PC-3 (cell line): ENCODE data around the gene SDHC. TPM values are rescaled to one million over a fixed set of nuclear protein-coding genes. Genes with fewer than 3 reads are reported as not detected.
"Not testable (repeated sequence)": the region's sequence is repeated elsewhere in the genome, so short reads cannot be mapped to it uniquely, and the experiment has no call there.

Source experiments
- ATAC-seq: fragments of 200-7000 bp; cut with Tn5 transposase; 2 replicates; pipeline ENCODE4 v1.9.1; 2020; ENCODE audit warnings: mild to moderate bottlenecking, moderate library complexity
- BruUV-seq: library from RNA; stranded (reverse); fragments of 400-500 nt; replicated peaks from 2 replicates; lab custom pipeline; 2021; lab: Mats Ljungman, UMichigan
- CTCF ChIA-PET: fragments of 300-600 bp; sonication (Branson Sonifier 250); formaldehyde crosslinking; loops from one replicate; lab custom pipeline; 2022; ENCODE audit warnings: antibody characterized with exemption; lab: Charles Lee
- POLR2A ChIA-PET: fragments of 300-600 bp; sonication (Branson Sonifier 250); formaldehyde crosslinking; loops from one replicate; lab custom pipeline; 2022; ENCODE audit warnings: antibody characterized with exemption; ENCODE audit not compliant: unreplicated experiment; lab: Charles Lee
- DNase-seq: peaks from one replicate; pipeline ENCODE4 v3.0.0-alpha.2; 2015
- H2AFZ ChIP-seq: fragments of 300-600 bp; sonication (generic); 2 replicates; pipeline ENCODE4 v1.6.0; 2016; ENCODE audit warnings: antibody characterized with exemption, low read length
- H3F3A ChIP-seq: fragments of 300-600 bp; sonication (generic); one replicate; pipeline ENCODE4 v1.6.0; 2017; ENCODE audit warnings: antibody characterized with exemption, low read length, control low read depth, mild to moderate bottlenecking; ENCODE audit not compliant: unreplicated experiment
- H3K27ac ChIP-seq: fragments of 300-600 bp; sonication (generic); 2 replicates; pipeline ENCODE4 v1.5.1; 2016; ENCODE audit warnings: mild to moderate bottlenecking, low read length
- H3K27me3 ChIP-seq: fragments of 300-600 bp; sonication (generic); 2 replicates; pipeline ENCODE4 v1.6.1; 2016; ENCODE audit warnings: low read length, mixed read lengths
- H3K36me3 ChIP-seq: fragments of 300-600 bp; sonication (generic); 2 replicates; pipeline ENCODE4 v1.6.1; 2016; ENCODE audit warnings: low read depth, mixed run types, low read length, mixed read lengths
- H3K4me1 ChIP-seq: fragments of 300-600 bp; sonication (generic); 2 replicates; pipeline ENCODE4 v1.5.1; 2016; ENCODE audit warnings: low read length; ENCODE audit not compliant: insufficient read depth
- H3K4me2 ChIP-seq: fragments of 300-600 bp; sonication (generic); 2 replicates; pipeline ENCODE4 v1.6.0; 2016; ENCODE audit warnings: low read length
- H3K4me3 ChIP-seq: fragments of 300-600 bp; sonication (generic); 2 replicates; pipeline ENCODE4 v1.5.1; 2016; ENCODE audit warnings: mild to moderate bottlenecking, low read length, mixed read lengths
- H3K79me2 ChIP-seq: fragments of 300-600 bp; sonication (generic); 2 replicates; pipeline ENCODE4 v1.6.1; 2017; ENCODE audit warnings: low read length, mixed read lengths
- H3K9ac ChIP-seq: fragments of 300-600 bp; sonication (generic); 2 replicates; pipeline ENCODE4 v1.6.0; 2016; ENCODE audit warnings: mild to moderate bottlenecking, low read length
- H3K9me2 ChIP-seq: fragments of 300-600 bp; sonication (generic); replicated peaks from 2 replicates; pipeline ENCODE4 v1.6.1; 2016; ENCODE audit warnings: mixed run types, low read length, mixed read lengths
- H3K9me3 ChIP-seq: fragments of 300-600 bp; sonication (generic); 2 replicates; pipeline ENCODE4 v1.6.1; 2016; ENCODE audit warnings: low read length, mixed read lengths
- H4K20me1 ChIP-seq: fragments of 300-600 bp; sonication (generic); 2 replicates; pipeline ENCODE4 v1.6.1; 2016; ENCODE audit warnings: low read length, mixed read lengths
- EZH2 ChIP-seq: fragments of 300-600 bp; sonication (generic); IDR thresholded peaks from one replicate; pipeline ENCODE4 v1.6.1; 2017; ENCODE audit warnings: antibody characterized with exemption, mild to moderate bottlenecking, low read length; ENCODE audit not compliant: unreplicated experiment
- EZH2phosphoT487 ChIP-seq: fragments of 300-600 bp; sonication (generic); IDR thresholded peaks from 2 replicates; pipeline ENCODE4 v1.6.1; 2018; ENCODE audit warnings: mild to moderate bottlenecking, antibody characterized with exemption, low read length, borderline replicate concordance
- intact Hi-C: fragments of 100-400 bp; cut with micrococcal nuclease; formaldehyde crosslinking; loops from 2 replicates; pipeline ENCODE4 v1.9.0; 2023
- total RNA-seq: library from RNA; depleted of rRNA; stranded (reverse); fragments of >200 nt; gene quantifications from 2 replicates; pipeline ENCODE4 v1.2.3, GENCODE V29; 2014
- TF ChIP-seq, protein P1 (sequence below): fragments of 300-600 bp; sonication (generic); conservative IDR thresholded peaks from 2 replicates; pipeline ENCODE4 v1.5.1; 2017; ENCODE audit warnings: antibody characterized with exemption, low read depth, mild to moderate bottlenecking, low read length

The SDHC gene
- total RNA-seq, 1 experiment from 2014 or later: 26.1 TPM

DNA sequence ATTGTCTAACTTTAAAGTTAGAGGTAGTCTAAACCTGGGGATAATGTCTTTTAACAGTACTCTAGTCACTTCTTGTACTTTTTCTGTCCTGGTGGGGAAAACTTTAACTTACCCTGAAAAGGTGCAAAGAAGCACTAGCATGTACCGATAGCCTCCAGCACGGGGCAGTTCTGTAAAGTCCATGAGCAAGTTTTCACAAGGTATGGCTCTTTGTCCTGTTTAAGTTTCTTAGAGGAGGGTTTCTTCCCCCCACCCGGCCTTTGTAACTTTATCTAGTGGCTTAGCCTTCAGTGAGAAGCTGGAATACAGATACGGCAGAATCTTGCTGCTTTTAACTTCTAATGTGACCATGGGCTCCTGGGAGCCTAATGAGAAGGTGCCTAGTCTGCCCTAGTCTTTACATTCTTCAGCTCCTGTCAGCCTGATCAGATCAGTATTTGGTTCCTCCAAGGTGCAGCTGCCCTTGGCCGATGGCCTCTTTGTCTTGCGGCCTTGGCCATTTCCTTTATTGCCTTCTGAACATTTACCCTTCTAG is 93.3 kb downstream of the SDHC start:
- peaks cover 11% of the 10 kb centered on the region for H3K4me1 ChIP-seq
- H4K20me1 ChIP-seq: no peaks in the 10 kb centered on the region
- TF ChIP-seq, protein P1, sequence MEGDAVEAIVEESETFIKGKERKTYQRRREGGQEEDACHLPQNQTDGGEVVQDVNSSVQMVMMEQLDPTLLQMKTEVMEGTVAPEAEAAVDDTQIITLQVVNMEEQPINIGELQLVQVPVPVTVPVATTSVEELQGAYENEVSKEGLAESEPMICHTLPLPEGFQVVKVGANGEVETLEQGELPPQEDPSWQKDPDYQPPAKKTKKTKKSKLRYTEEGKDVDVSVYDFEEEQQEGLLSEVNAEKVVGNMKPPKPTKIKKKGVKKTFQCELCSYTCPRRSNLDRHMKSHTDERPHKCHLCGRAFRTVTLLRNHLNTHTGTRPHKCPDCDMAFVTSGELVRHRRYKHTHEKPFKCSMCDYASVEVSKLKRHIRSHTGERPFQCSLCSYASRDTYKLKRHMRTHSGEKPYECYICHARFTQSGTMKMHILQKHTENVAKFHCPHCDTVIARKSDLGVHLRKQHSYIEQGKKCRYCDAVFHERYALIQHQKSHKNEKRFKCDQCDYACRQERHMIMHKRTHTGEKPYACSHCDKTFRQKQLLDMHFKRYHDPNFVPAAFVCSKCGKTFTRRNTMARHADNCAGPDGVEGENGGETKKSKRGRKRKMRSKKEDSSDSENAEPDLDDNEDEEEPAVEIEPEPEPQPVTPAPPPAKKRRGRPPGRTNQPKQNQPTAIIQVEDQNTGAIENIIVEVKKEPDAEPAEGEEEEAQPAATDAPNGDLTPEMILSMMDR: no peak
- no peak for TF ChIP-seq EZH2
- no peak for TF ChIP-seq EZH2phosphoT487
- no peaks in the 10 kb centered on the region for H3K79me2 ChIP-seq
- no peaks in the 10 kb centered on the region for H3K27me3 ChIP-seq
- no peaks in the 10 kb centered on the region for H3F3A ChIP-seq
- no TSS peak for BruUV-seq
- ATAC-seq: no peak
- no peaks in the 10 kb centered on the region for H3K36me3 ChIP-seq
- CTCF ChIA-PET: no interaction called here
- H3K27ac ChIP-seq: no peak overlapping the region
- no peaks in the 10 kb centered on the region for H3K9me3 ChIP-seq
- intact Hi-C loops: no loop called here
- H3K9ac ChIP-seq: no peak overlapping the region
- POLR2A ChIA-PET: no interaction called here
- H3K4me3 ChIP-seq: no peak overlapping the region
- no peak overlapping the region for H3K4me2 ChIP-seq
- no peaks in the 10 kb centered on the region for H3K9me2 ChIP-seq
- no peak for DNase-seq
- H2AFZ ChIP-seq: no peak overlapping the region

DNA sequence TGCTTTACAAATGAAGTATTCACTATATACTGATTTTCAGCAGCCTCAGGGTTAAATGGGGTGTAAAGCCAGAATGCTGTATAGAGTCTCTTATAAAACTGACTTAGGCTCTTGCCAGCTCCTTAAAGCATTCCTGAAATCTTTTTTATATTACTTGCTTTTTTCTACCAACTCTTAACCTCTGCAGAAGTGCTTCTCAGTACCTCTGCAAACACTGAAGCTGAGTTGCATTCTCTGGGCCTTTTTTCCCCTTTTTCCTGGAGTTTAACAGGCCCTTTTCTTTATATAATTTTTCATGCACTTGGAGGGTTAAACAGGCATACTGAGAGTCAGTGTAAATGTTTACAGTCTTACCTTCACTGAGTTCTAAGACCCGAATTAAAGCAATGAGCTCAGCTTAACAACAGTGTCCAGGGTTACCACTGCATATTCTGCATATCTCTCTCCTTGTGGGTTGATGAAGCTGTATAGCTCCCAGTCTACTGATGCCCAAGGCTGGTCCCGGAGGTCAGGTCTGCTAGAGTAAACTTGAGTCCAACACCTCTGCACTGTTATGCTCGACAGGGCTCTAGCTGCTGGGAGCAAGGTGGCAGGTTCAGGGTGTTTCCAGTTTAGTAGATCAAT is 94.4 kb downstream of the SDHC start:
- Histone ChIP-seq H3K9me3 (no peaks in the 10 kb centered on the region), H4K20me1 (no peaks in the 10 kb centered on the region), H3K79me2 (no peaks in the 10 kb centered on the region), H3K27ac (no peak overlapping the region), H3F3A (no peaks in the 10 kb centered on the region), H3K4me2 (no peak overlapping the region), H3K36me3 (no peaks in the 10 kb centered on the region), H3K9ac (no peak overlapping the region), H3K27me3 (no peaks in the 10 kb centered on the region), H2AFZ (no peak overlapping the region), H3K4me3 (no peak overlapping the region), H3K9me2 (no peaks in the 10 kb centered on the region), H3K4me1 (peaks cover under 1% of the 10 kb centered on the region; the same call in 1 of the 2 replicates)
- BruUV-seq: no TSS peak
- no peak for DNase-seq
- CTCF ChIA-PET: no interaction called here
- intact Hi-C loops: no loop called here
- POLR2A ChIA-PET: no interaction called here
- TF ChIP-seq EZH2phosphoT487: no peak
- TF ChIP-seq, protein P1: no peak
- TF ChIP-seq EZH2: no peak
- no peak for ATAC-seq

DNA sequence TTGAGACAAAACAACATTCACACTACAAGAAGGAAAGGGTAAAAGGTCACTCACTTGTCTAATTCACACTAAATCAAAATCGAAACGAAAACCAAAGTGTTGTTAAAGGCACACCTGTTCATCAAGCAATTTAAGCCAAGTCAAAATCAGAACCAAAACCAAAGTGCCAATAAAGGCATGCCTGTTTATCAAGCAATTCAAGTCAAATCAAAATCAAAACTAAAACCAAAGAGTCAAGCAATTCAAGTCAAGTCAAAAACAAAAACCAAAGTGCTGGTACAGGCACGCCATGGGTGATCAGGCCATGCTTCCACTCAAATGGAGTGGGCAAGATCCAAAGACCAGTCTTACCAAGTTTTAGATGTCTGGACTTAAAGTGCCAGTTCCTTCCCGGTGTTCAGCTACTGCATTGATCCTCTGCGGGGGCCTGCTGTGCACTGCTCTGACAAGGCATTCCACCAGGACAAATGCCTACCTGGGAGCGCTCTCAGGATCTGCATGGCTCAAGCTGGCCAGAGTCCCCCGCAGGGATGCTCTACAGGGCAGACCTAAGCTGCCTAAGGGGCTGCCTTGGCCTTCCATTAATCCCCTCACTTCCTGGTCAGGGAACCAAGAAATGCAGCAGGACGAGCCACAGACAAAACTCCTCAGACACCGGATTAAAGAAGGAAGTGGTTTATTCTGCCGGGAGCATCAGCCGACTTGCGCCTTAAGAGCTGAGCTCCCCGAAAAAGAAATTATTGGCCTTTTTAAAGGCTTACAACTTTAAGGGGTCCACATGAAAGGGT is 95.9 kb downstream of the SDHC start:
- H3K9me3 ChIP-seq, POLR2A ChIA-PET, H3K4me1 ChIP-seq, BruUV-seq, H3K27me3 ChIP-seq, H3K9me2 ChIP-seq, intact Hi-C loops, H2AFZ ChIP-seq, H3K27ac ChIP-seq, H3F3A ChIP-seq, H3K36me3 ChIP-seq, CTCF ChIA-PET, H3K79me2 ChIP-seq, H3K9ac ChIP-seq, H4K20me1 ChIP-seq, H3K4me2 ChIP-seq, ATAC-seq, DNase-seq, H3K4me3 ChIP-seq: not testable (repeated sequence)

DNA sequence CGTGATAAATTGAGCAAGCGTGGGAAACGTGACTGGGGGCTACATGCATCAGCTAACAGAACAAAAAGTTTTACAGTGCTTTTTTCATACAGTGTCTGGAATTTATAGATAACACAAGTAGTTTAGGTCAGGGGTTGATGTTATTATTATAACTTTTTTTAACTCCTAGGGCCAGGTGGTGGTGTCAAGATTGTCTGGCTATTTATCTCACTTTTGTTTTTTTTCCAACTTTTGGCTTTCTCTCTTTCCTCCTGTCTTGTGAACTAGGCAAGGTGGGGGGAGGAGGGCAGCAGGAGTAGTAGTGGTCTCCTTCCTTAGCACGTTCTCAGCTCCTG is 96.4 kb downstream of the SDHC start:
- H3K4me2 ChIP-seq, BruUV-seq, H4K20me1 ChIP-seq, H3K9ac ChIP-seq, H3K79me2 ChIP-seq, DNase-seq, H3K27ac ChIP-seq, intact Hi-C loops, H3K9me3 ChIP-seq, H3K36me3 ChIP-seq, H3K27me3 ChIP-seq, H3K4me1 ChIP-seq, H3K9me2 ChIP-seq, CTCF ChIA-PET, H3K4me3 ChIP-seq, POLR2A ChIA-PET, H3F3A ChIP-seq, H2AFZ ChIP-seq, ATAC-seq: not testable (repeated sequence)
